Panc1 (cell line): ENCODE measurements around the gene METTL4. TPM values are rescaled to one million over a fixed set of nuclear protein-coding genes. Genes with fewer than 3 reads are reported as not detected.

Experiments used
- ATAC-seq: fragments of 200-7000 bp; cut with Tn5 transposase; 2 replicates; pipeline ENCODE4 v1.9.1; 2020; ENCODE audit warnings: mild to moderate bottlenecking, moderate library complexity
- BruUV-seq: library from RNA; stranded (reverse); fragments of 400-500 nt; replicated peaks from 2 replicates; lab custom pipeline; 2021; lab: Mats Ljungman, UMichigan
- CTCF ChIA-PET: fragments of 300-600 bp; sonication (Branson Sonifier 250); formaldehyde crosslinking; loops from one replicate; lab custom pipeline; 2022; ENCODE audit warnings: antibody characterized with exemption; lab: Charles Lee
- POLR2A ChIA-PET: fragments of 300-600 bp; sonication (Branson Sonifier 250); formaldehyde crosslinking; loops from one replicate; lab custom pipeline; 2022; ENCODE audit warnings: antibody characterized with exemption; lab: Charles Lee
- DNase-seq: peaks from one replicate; pipeline ENCODE4 v3.0.0-alpha.2; 2010; ENCODE audit warnings: low read depth, low spot score
- H3K27ac ChIP-seq: 2 replicates; pipeline ENCODE4 v1.5.1; 2011; ENCODE audit warnings: mild to moderate bottlenecking, low read length, inconsistent platforms
- H3K27me3 ChIP-seq: fragments of 200-500 bp; sonication (Bioruptor generic); 2 replicates; pipeline ENCODE4 v1.6.0; 2014; ENCODE audit warnings: low read length, inconsistent platforms; ENCODE audit not compliant: control insufficient read depth, insufficient read depth
- H3K36me3 ChIP-seq: fragments of 200-500 bp; sonication (Bioruptor generic); 2 replicates; pipeline ENCODE4 v1.5.1; 2014; ENCODE audit warnings: inconsistent platforms, mild to moderate bottlenecking, low read length, moderate library complexity; ENCODE audit not compliant: control insufficient read depth, insufficient read depth
- H3K4me1 ChIP-seq: 2 replicates; pipeline ENCODE4 v1.5.1; 2011; ENCODE audit warnings: inconsistent platforms, mild to moderate bottlenecking, low read length, moderate library complexity; ENCODE audit not compliant: control insufficient read depth, insufficient read depth
- H3K4me3 ChIP-seq, 2 experiments: 2 replicates each; pipeline ENCODE4 v1.5.1; 2011 to 2012; ENCODE audit warnings: low read depth in 2 of 2, low read length in 2 of 2, mild to moderate bottlenecking in 2 of 2, inconsistent platforms in 1 of 2, moderate library complexity in 1 of 2
- H3K9me3 ChIP-seq: fragments of 200-500 bp; sonication (Bioruptor generic); 2 replicates; pipeline ENCODE4 v1.5.1; 2014; ENCODE audit warnings: low read depth, mild to moderate bottlenecking, inconsistent platforms, low read length, moderate library complexity; ENCODE audit not compliant: control insufficient read depth, insufficient read depth
- CTCF ChIP-seq: fragments of 450-650 bp; IDR thresholded peaks from 2 replicates; pipeline ENCODE4 v1.5.1; 2017; ENCODE audit warnings: mild to moderate bottlenecking
- POLR2AphosphoS5 ChIP-seq: IDR thresholded peaks from 2 replicates; pipeline ENCODE4 v1.6.1; 2012; ENCODE audit warnings: mild to moderate bottlenecking, low read depth, low read length, moderate library complexity
- REST ChIP-seq, 2 experiments: IDR thresholded peaks; 2 replicates each; pipeline ENCODE4 v1.6.1; 2011 to 2012; ENCODE audit warnings: low read depth in 2 of 2, control low read depth in 1 of 2, low read length in 1 of 2, mild to moderate bottlenecking in 1 of 2, moderate library complexity in 1 of 2; ENCODE audit not compliant: insufficient read depth in 1 of 2
- SIN3A ChIP-seq: IDR thresholded peaks from 2 replicates; pipeline ENCODE4 v1.6.1; 2012; ENCODE audit warnings: low read depth, mild to moderate bottlenecking, low read length, moderate library complexity, borderline replicate concordance; ENCODE audit not compliant: insufficient read depth
- TCF7L2 ChIP-seq: IDR thresholded peaks from 2 replicates; pipeline ENCODE4 v1.6.1; 2011; ENCODE audit warnings: mild to moderate bottlenecking, low read depth, low read length, inconsistent platforms
- in situ Hi-C: cut with HindIII; loops from 2 replicates; pipeline ENCODE4 v1.10.0; 2016; ENCODE audit warnings: low sequenced_read_pairs, low pct_unique_long_range_greater_than_20kb
- intact Hi-C: fragments of 100-400 bp; cut with micrococcal nuclease; formaldehyde crosslinking; loops from one replicate; pipeline ENCODE4 v1.10.0; 2022; ENCODE audit not compliant: unreplicated experiment
- total RNA-seq: library from RNA; stranded (reverse); gene quantifications from one replicate; pipeline ENCODE4 v1.2.1, GENCODE V29; 2021; ENCODE audit not compliant: unreplicated experiment

METTL4 gene
- total RNA-seq, 1 experiment from 2014 or later, result 9.6 TPM

- Histone ChIP-seq H3K4me1 (no peaks in the 10 kb centered on the region), H3K36me3 (no peaks in the 10 kb centered on the region), H3K9me3 (no peaks in the 10 kb centered on the region), H3K27ac (no peak overlapping the region), H3K4me3 (no peak overlapping the region), H3K27me3 (no peaks in the 10 kb centered on the region)
- no peak for ATAC-seq
- BruUV-seq, result no TSS peak
- ChIA-PET POLR2A (no interaction called here), CTCF (no interaction called here)
- no peak for TF ChIP-seq POLR2AphosphoS5
- intact Hi-C loops, result loop anchor here (10.0 kb wide), 1 partner anchor 57 kb away; no protein-coding TSS in a partner anchor
- in situ Hi-C loops, result no loop called here
- no peak for DNase-seq
Observed at GRCh38 chr18:2511451-2511850, 59.9 kb downstream of the METTL4 start.

GRCh38 chr18:2510416-2510815, 60.9 kb downstream of the METTL4 start:
- DNase-seq, result no peak
- Histone ChIP-seq H3K9me3 (no peaks in the 10 kb centered on the region), H3K27ac (no peak overlapping the region), H3K36me3 (no peaks in the 10 kb centered on the region), H3K4me1 (no peaks in the 10 kb centered on the region), H3K27me3 (no peaks in the 10 kb centered on the region), H3K4me3 (no peak overlapping the region)
- no TSS peak for BruUV-seq
- ChIA-PET POLR2A (no interaction called here), CTCF (no interaction called here)
- intact Hi-C loops (loop anchor here (10.0 kb wide), 1 partner anchor 56 kb away; no protein-coding TSS in a partner anchor), in situ Hi-C loops (no loop called here)
- TF ChIP-seq SIN3A, result no peak
- no peak for TF ChIP-seq TCF7L2
- no peak for TF ChIP-seq POLR2AphosphoS5
- TF ChIP-seq CTCF, result no peak
- TF ChIP-seq REST (IDR thresholded peaks at IDR 0.05; ENCODE audit: insufficient read depth in 1 of 2, low read depth in 2 of 2, low read length in 1 of 2), result no peak
- ATAC-seq, result no peak

GRCh38 chr18:2508678-2509077, 62.6 kb downstream of the METTL4 start:
- H3K4me1 ChIP-seq, result no peaks in the 10 kb centered on the region
- H3K27me3 ChIP-seq, result no peaks in the 10 kb centered on the region
- no peak for ATAC-seq
- H3K4me3 ChIP-seq, result no peak overlapping the region
- intact Hi-C loops, result no loop called here
- no TSS peak for BruUV-seq
- H3K9me3 ChIP-seq, result no peaks in the 10 kb centered on the region
- in situ Hi-C loops, result no loop called here
- no peak for DNase-seq
- ChIA-PET POLR2A (no interaction called here), CTCF (no interaction called here)
- no peaks in the 10 kb centered on the region for H3K36me3 ChIP-seq
- no peak overlapping the region for H3K27ac ChIP-seq
- TF ChIP-seq CTCF, result no peak
- no peak for TF ChIP-seq POLR2AphosphoS5
- TF ChIP-seq SIN3A, result no peak
- TF ChIP-seq TCF7L2, result no peak
- no peak for TF ChIP-seq REST (IDR thresholded peaks at IDR 0.05; ENCODE audit: insufficient read depth in 1 of 2, low read depth in 2 of 2, low read length in 1 of 2)
